Liver (tissue), 9 donors: Measurements from ENCODE around the gene GATD1. TPM values are rescaled to one million over a fixed set of nuclear protein-coding genes. Genes with fewer than 3 reads are reported as not detected.

Experiments
- DNase-seq: peaks from one replicate; pipeline ENCODE4 v3.0.0-alpha.2; 2017; ENCODE audit warnings: low spot score
- H3K27ac ChIP-seq, 2 donors: one replicate each; pipeline ENCODE4 v1.7.0; 2013; ENCODE audit warnings: inconsistent platforms in 2 of 2, low read length in 2 of 2, control low read depth in 1 of 2, low read depth in 1 of 2, mild to moderate bottlenecking in 1 of 2
- H3K27me3 ChIP-seq, 4 donors: one replicate each; pipeline versions ENCODE4 v1.6.1 to v1.7.0; 2013; ENCODE audit warnings: low read length in 3 of 4, inconsistent platforms in 1 of 4, mild to moderate bottlenecking in 1 of 4, moderate library complexity in 1 of 4; ENCODE audit not compliant: control insufficient read depth in 4 of 4, insufficient read depth in 4 of 4
- H3K36me3 ChIP-seq, 4 donors: one replicate each; pipeline versions ENCODE4 v1.6.1 to v1.7.0; 2013; ENCODE audit warnings: low read length in 3 of 4, mild to moderate bottlenecking in 3 of 4, low read depth in 1 of 4, moderate library complexity in 1 of 4; ENCODE audit not compliant: control insufficient read depth in 4 of 4, insufficient read depth in 3 of 4
- H3K4me1 ChIP-seq, 4 donors: one replicate each; pipeline versions ENCODE4 v1.6.1 to v1.7.0; 2013; ENCODE audit warnings: low read length in 3 of 4, mild to moderate bottlenecking in 3 of 4, moderate library complexity in 1 of 4; ENCODE audit not compliant: control insufficient read depth in 4 of 4, insufficient read depth in 4 of 4
- H3K4me3 ChIP-seq, 3 donors: one replicate each; pipeline versions ENCODE4 v1.6.1 to v1.7.0; 2013; ENCODE audit warnings: low read length in 3 of 3, control low read depth in 1 of 3, low read depth in 1 of 3, mild to moderate bottlenecking in 1 of 3
- H3K9ac ChIP-seq, 2 donors: one replicate each; pipeline ENCODE4 v1.7.0; 2013; ENCODE audit warnings: low read length in 2 of 2, mild to moderate bottlenecking in 2 of 2, moderate library complexity in 2 of 2, control low read depth in 1 of 2, low read depth in 1 of 2
- H3K9me3 ChIP-seq, 4 donors: one replicate each; pipeline versions ENCODE4 v1.6.1 to v1.7.0; 2013; ENCODE audit warnings: low read length in 3 of 4; ENCODE audit not compliant: control insufficient read depth in 4 of 4
- EGR1 ChIP-seq, 2 donors: IDR thresholded peaks; 2 replicates each; pipeline ENCODE4 v1.6.1; 2016 to 2018; ENCODE audit warnings: antibody characterized with exemption in 2 of 2, low read depth in 2 of 2
- FOXA1 ChIP-seq: IDR thresholded peaks from 2 replicates; pipeline ENCODE4 v1.6.1; 2016; ENCODE audit warnings: antibody characterized with exemption
- FOXA2 ChIP-seq: IDR thresholded peaks from 2 replicates; pipeline ENCODE4 v1.6.1; 2016; ENCODE audit warnings: antibody characterized with exemption
- GABPA ChIP-seq, 2 donors: IDR thresholded peaks in 1 of 2; conservative IDR thresholded peaks in 1 of 2; 2 replicates each; pipeline ENCODE4 v1.6.1; 2016; ENCODE audit warnings: antibody characterized with exemption in 2 of 2, mild to moderate bottlenecking in 1 of 2, moderate library complexity in 1 of 2
- HNF4A ChIP-seq, 2 donors: conservative IDR thresholded peaks; 2 replicates each; pipeline ENCODE4 v1.6.1; 2016; ENCODE audit warnings: antibody characterized with exemption in 2 of 2, mild to moderate bottlenecking in 2 of 2
- JUND ChIP-seq, 2 donors: IDR thresholded peaks; 2 replicates each; pipeline ENCODE4 v1.6.1; 2016; ENCODE audit warnings: antibody characterized with exemption in 2 of 2
- NR2F2 ChIP-seq: IDR thresholded peaks from 2 replicates; pipeline ENCODE4 v1.6.1; 2016; ENCODE audit warnings: antibody characterized with exemption
- RAD21 ChIP-seq, 2 donors: IDR thresholded peaks; 2 replicates each; pipeline ENCODE4 v1.6.1; 2016; ENCODE audit warnings: antibody characterized with exemption in 2 of 2, mild to moderate bottlenecking in 2 of 2
- RXRA ChIP-seq, 2 donors: IDR thresholded peaks; 2 replicates each; pipeline ENCODE4 v1.6.1; 2017 to 2018; ENCODE audit warnings: antibody characterized with exemption in 2 of 2, mild to moderate bottlenecking in 1 of 2
- SP1 ChIP-seq: IDR thresholded peaks from 2 replicates; pipeline ENCODE4 v1.6.1; 2018; ENCODE audit warnings: antibody characterized with exemption, mild to moderate bottlenecking
- TAF1 ChIP-seq: conservative IDR thresholded peaks from 2 replicates; pipeline ENCODE4 v1.6.1; 2016; ENCODE audit warnings: antibody characterized with exemption, mild to moderate bottlenecking
- YY1 ChIP-seq: IDR thresholded peaks from 2 replicates; pipeline ENCODE4 v1.6.1; 2016; ENCODE audit warnings: antibody characterized with exemption, mild to moderate bottlenecking
- WGBS: extraction: QIAGEN DNeasy Blood & Tissue Kit; methylation state at CpG from one replicate; pipeline ENCODE4 v1.1.7; 2013; 5-methylcytosine and 5-hydroxymethylcytosine counted together
- polyA plus RNA-seq, 2 donors: library from polyadenylated mRNA; stranded (reverse) in 1 of 2; unstranded in 1 of 2; fragments of 200-250 nt in 1 of 2; fragments of >200 nt in 1 of 2; fragmentation: Nextera tagmentation in 1 of 2; extraction: Ambion mirVana in 1 of 2; gene quantifications; one replicate each; pipeline versions ENCODE4 v1.2.1 to v1.2.3, GENCODE V29; 2013 to 2015
- total RNA-seq, 2 donors: library from RNA; depleted of rRNA; stranded (reverse); fragments of >200 nt; gene quantifications; one replicate each; pipeline ENCODE4 v1.2.3, GENCODE V29; 2014
- TF ChIP-seq, protein P1 (sequence below): IDR thresholded peaks from 2 replicates; pipeline ENCODE4 v1.6.1; 2016; ENCODE audit warnings: antibody characterized with exemption
- TF ChIP-seq, protein P2 (sequence below): IDR thresholded peaks from 2 replicates; pipeline ENCODE4 v1.6.1; 2016; ENCODE audit warnings: antibody characterized with exemption
- TF ChIP-seq, protein P3 (sequence below): IDR thresholded peaks from 2 replicates; pipeline ENCODE4 v1.6.1; 2016; ENCODE audit warnings: antibody characterized with exemption, mild to moderate bottlenecking
- TF ChIP-seq, protein P4 (sequence below): fragments of 150-350 bp; IDR thresholded peaks from 2 replicates; pipeline ENCODE4 v1.5.1; 2017; ENCODE audit warnings: improper control_type of control experiment, low read depth, low read length; ENCODE audit not compliant: missing input control
- TF ChIP-seq, protein P5 (sequence below): IDR thresholded peaks from 2 replicates; pipeline ENCODE4 v1.6.1; 2016; ENCODE audit warnings: antibody characterized with exemption
- donor health status: healthy.
- donor health status: healthy.
- donor health status: healthy.
- donor health status: healthy.
- donor health status: healthy.

Gene GATD1, protein sequence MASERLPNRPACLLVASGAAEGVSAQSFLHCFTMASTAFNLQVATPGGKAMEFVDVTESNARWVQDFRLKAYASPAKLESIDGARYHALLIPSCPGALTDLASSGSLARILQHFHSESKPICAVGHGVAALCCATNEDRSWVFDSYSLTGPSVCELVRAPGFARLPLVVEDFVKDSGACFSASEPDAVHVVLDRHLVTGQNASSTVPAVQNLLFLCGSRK
- total RNA-seq (10 to 100 TPM; 26.3 to 37.2 TPM), polyA plus RNA-seq (10 to 100 TPM; 22.7 to 23.0 TPM)

DNA sequence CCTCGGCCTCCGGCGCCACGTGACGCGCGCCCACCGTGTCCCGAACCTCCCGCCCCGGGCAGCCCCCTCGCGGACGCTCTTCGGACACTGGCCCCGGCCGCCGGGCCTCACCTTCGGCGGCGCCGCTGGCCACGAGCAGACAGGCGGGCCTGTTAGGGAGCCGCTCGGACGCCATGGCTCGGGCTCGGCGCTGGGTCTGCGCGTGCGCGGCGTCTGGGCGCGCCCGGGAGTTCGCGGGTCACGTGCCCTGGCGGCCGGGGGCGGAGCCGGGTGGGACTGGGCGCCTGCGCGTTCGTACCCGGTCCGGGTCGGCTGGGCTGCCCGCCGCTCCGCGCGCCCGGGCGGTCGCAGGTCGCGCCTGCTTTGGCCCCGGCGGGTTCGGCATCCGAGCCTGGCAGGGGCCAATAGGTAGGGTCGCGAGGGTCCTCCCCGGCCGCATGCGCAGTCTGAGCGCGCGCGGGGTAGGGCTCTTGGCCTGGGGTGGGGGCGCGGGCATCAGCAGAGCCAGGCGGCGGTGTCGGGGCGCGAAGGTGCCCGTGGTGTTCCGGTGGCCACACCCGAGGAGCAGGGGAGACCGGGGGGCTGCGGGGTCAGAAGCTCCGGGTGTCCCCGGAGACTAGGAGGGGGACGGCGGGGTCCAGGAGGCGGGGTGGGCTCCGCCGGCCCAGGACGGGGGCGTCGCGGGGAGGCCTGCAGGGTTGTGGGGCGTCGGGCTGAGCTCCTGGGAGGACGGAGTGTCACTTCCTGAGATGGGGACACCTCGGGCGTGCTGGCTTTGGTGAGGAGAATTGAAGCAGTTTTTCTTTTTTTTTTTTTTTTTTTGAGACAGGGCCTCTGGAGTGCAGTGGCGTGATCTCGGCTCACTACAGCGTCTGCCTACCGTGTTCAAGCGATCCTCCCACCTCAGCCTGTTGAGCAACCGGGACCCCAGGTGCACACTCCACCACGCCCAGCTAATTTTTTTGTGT, at the start of gene GATD1:
TSS of gene GATD1 (minus strand) at position 200 of the 968 bp plus-strand sequence. CDS start at position 175, 25 bp downstream.
- H3K27me3 ChIP-seq, result no peaks in the 10 kb centered on the region
- peaks cover 0 to 12% (median 4%) of the 10 kb centered on the region in 4 donors for H3K36me3 ChIP-seq
- peak within 1 kb of the TSS; percentile 70 to 77 for H3K27ac ChIP-seq
- 1% methylated on average over 110 of the region's 110 CpGs for WGBS
- no peaks in the 10 kb centered on the region for H3K9me3 ChIP-seq
- peak within 1 kb of the TSS in 1 of 2 donors; percentile 32 for H3K9ac ChIP-seq
- peak within 1 kb of the TSS; percentile 73 to 95 (median 75) for H3K4me3 ChIP-seq
- no peak for TF ChIP-seq JUND (IDR thresholded peaks at IDR 0.05)
- TF ChIP-seq FOXA2, result no peak
- TF ChIP-seq HNF4A (conservative IDR thresholded peaks at IDR 0.05), result no peak
- no peak for TF ChIP-seq YY1
- TF ChIP-seq RAD21 (IDR thresholded peaks at IDR 0.05), result no peak
- TF ChIP-seq, protein P1, sequence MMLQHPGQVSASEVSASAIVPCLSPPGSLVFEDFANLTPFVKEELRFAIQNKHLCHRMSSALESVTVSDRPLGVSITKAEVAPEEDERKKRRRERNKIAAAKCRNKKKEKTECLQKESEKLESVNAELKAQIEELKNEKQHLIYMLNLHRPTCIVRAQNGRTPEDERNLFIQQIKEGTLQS, result no peak
- no peak for TF ChIP-seq EGR1 (IDR thresholded peaks at IDR 0.05; ENCODE audit: low read depth in 2 of 2)
- TF ChIP-seq, protein P2, sequence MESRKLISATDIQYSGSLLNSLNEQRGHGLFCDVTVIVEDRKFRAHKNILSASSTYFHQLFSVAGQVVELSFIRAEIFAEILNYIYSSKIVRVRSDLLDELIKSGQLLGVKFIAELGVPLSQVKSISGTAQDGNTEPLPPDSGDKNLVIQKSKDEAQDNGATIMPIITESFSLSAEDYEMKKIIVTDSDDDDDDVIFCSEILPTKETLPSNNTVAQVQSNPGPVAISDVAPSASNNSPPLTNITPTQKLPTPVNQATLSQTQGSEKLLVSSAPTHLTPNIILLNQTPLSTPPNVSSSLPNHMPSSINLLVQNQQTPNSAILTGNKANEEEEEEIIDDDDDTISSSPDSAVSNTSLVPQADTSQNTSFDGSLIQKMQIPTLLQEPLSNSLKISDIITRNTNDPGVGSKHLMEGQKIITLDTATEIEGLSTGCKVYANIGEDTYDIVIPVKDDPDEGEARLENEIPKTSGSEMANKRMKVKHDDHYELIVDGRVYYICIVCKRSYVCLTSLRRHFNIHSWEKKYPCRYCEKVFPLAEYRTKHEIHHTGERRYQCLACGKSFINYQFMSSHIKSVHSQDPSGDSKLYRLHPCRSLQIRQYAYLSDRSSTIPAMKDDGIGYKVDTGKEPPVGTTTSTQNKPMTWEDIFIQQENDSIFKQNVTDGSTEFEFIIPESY, result no peak
- no peak for TF ChIP-seq GABPA (IDR thresholded peaks at IDR 0.05 in 1 of 2, conservative IDR thresholded peaks at IDR 0.05 in 1 of 2)
- TF ChIP-seq SP1, result no peak
- TF ChIP-seq TAF1, result no peak
- TF ChIP-seq NR2F2, result no peak
- TF ChIP-seq, protein P3, sequence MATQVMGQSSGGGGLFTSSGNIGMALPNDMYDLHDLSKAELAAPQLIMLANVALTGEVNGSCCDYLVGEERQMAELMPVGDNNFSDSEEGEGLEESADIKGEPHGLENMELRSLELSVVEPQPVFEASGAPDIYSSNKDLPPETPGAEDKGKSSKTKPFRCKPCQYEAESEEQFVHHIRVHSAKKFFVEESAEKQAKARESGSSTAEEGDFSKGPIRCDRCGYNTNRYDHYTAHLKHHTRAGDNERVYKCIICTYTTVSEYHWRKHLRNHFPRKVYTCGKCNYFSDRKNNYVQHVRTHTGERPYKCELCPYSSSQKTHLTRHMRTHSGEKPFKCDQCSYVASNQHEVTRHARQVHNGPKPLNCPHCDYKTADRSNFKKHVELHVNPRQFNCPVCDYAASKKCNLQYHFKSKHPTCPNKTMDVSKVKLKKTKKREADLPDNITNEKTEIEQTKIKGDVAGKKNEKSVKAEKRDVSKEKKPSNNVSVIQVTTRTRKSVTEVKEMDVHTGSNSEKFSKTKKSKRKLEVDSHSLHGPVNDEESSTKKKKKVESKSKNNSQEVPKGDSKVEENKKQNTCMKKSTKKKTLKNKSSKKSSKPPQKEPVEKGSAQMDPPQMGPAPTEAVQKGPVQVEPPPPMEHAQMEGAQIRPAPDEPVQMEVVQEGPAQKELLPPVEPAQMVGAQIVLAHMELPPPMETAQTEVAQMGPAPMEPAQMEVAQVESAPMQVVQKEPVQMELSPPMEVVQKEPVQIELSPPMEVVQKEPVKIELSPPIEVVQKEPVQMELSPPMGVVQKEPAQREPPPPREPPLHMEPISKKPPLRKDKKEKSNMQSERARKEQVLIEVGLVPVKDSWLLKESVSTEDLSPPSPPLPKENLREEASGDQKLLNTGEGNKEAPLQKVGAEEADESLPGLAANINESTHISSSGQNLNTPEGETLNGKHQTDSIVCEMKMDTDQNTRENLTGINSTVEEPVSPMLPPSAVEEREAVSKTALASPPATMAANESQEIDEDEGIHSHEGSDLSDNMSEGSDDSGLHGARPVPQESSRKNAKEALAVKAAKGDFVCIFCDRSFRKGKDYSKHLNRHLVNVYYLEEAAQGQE, result no peak
- TF ChIP-seq, protein P4, sequence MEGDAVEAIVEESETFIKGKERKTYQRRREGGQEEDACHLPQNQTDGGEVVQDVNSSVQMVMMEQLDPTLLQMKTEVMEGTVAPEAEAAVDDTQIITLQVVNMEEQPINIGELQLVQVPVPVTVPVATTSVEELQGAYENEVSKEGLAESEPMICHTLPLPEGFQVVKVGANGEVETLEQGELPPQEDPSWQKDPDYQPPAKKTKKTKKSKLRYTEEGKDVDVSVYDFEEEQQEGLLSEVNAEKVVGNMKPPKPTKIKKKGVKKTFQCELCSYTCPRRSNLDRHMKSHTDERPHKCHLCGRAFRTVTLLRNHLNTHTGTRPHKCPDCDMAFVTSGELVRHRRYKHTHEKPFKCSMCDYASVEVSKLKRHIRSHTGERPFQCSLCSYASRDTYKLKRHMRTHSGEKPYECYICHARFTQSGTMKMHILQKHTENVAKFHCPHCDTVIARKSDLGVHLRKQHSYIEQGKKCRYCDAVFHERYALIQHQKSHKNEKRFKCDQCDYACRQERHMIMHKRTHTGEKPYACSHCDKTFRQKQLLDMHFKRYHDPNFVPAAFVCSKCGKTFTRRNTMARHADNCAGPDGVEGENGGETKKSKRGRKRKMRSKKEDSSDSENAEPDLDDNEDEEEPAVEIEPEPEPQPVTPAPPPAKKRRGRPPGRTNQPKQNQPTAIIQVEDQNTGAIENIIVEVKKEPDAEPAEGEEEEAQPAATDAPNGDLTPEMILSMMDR, result no peak
- TF ChIP-seq, protein P5, sequence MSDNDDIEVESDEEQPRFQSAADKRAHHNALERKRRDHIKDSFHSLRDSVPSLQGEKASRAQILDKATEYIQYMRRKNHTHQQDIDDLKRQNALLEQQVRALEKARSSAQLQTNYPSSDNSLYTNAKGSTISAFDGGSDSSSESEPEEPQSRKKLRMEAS, result no peak
- no peak for TF ChIP-seq RXRA (IDR thresholded peaks at IDR 0.05)
- TF ChIP-seq FOXA1, result no peak
- H3K4me1 ChIP-seq, result peaks cover 13 to 37% (median 21%) of the 10 kb centered on the region in 4 donors
- DNase-seq, result peak; percentile 96
